Right lobe of liver (tissue), 4 donors: ENCODE results near the gene NUBP2.

ENCODE experiments used
- POLR2A ChIP-seq: fragments of 450-650 bp; IDR thresholded peaks from one replicate; pipeline ENCODE4 v1.6.1; 2017; ENCODE audit warnings: antibody characterized with exemption, mild to moderate bottlenecking
- TF ChIP-seq, protein P1 (sequence below), 4 donors: fragments of 200-600 bp in 3 of 4; fragments of 450-650 bp in 1 of 4; IDR thresholded peaks; one replicate each; pipeline versions ENCODE4 v1.5.1 to v1.8.0; 2016 to 2022; ENCODE audit warnings: antibody characterized with exemption in 4 of 4, mild to moderate bottlenecking in 2 of 4
- donor health status: DM: no; HTN: no; CAD: no.
- donor health status: DM: no; HTN: no; CAD: no.
- donor health status: DM: no; HTN: yes; CAD: no.

DNA sequence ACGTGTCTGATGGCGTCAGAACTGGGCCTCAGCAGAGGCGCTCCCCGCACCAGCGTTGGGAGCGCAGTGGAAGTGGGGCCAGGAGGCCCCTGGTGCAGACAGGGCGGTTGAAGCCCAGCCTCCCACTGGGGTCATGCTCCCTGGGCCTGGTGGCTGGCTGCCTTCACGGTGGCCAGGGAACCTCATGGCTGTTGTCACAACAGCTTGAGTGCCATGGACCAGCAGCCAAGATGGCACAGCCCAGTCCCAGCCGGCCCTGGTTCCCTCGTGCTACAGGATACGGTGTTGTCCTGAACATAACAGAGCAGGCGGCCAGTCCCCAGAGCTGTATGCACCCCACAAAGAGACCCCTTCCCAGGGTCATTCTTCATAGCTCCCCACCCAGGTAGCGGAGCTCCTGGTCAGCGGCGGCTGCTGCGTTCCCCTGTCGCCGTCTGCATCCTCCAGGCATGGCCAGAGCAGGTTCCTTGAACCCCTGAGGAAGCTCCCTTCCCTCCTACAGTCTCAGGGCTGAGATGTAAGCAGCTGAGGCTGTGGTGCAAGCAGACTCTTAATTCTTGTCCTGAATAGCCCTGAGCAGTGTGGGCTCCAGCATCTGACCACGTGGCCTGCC, 41.1 kb upstream of the NUBP2 start:
- no peak for TF ChIP-seq POLR2A
- TF ChIP-seq, protein P1, sequence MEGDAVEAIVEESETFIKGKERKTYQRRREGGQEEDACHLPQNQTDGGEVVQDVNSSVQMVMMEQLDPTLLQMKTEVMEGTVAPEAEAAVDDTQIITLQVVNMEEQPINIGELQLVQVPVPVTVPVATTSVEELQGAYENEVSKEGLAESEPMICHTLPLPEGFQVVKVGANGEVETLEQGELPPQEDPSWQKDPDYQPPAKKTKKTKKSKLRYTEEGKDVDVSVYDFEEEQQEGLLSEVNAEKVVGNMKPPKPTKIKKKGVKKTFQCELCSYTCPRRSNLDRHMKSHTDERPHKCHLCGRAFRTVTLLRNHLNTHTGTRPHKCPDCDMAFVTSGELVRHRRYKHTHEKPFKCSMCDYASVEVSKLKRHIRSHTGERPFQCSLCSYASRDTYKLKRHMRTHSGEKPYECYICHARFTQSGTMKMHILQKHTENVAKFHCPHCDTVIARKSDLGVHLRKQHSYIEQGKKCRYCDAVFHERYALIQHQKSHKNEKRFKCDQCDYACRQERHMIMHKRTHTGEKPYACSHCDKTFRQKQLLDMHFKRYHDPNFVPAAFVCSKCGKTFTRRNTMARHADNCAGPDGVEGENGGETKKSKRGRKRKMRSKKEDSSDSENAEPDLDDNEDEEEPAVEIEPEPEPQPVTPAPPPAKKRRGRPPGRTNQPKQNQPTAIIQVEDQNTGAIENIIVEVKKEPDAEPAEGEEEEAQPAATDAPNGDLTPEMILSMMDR (IDR thresholded peaks at IDR 0.05): no peak
